Heart right ventricle (tissue), 16 donors: Measurements from ENCODE around the gene DCUN1D1. TPM values are rescaled to one million over a fixed set of nuclear protein-coding genes. Genes with fewer than 3 reads are reported as not detected.

Source experiments
- ATAC-seq, 8 donors: fragments of 200-7000 bp; cut with Tn5 transposase; one replicate each; pipeline ENCODE4 v1.9.1; 2020; ENCODE audit warnings: mild to moderate bottlenecking in 8 of 8, moderate library complexity in 8 of 8, moderate number of reproducible peaks in 1 of 8
- DNase-seq, 2 donors: peaks; one replicate each; pipeline ENCODE4 v3.0.0-alpha.2; 2020
- H3K27ac ChIP-seq, 10 donors: fragments of 200-600 bp; sonication (generic) in 2 of 10; one replicate each; pipeline versions ENCODE4 v1.5.0 to v1.8.0; 2020 to 2022; ENCODE audit warnings: mild to moderate bottlenecking in 3 of 10
- H3K27me3 ChIP-seq, 7 donors: fragments of 200-600 bp; one replicate each; pipeline ENCODE4 v1.8.0; 2021 to 2022; ENCODE audit warnings: mild to moderate bottlenecking in 2 of 7
- H3K36me3 ChIP-seq, 9 donors: fragments of 200-600 bp; sonication (generic) in 1 of 9; one replicate each; pipeline versions ENCODE4 v1.5.0 to v1.8.0; 2020 to 2022; ENCODE audit warnings: mild to moderate bottlenecking in 2 of 9
- H3K4me1 ChIP-seq, 9 donors: fragments of 200-600 bp; sonication (generic) in 1 of 9; one replicate each; pipeline versions ENCODE4 v1.5.0 to v1.8.0; 2020 to 2022; ENCODE audit warnings: mild to moderate bottlenecking in 4 of 9
- H3K4me3 ChIP-seq, 10 donors: fragments of 200-600 bp; sonication (generic) in 2 of 10; one replicate each; pipeline versions ENCODE4 v1.5.0 to v1.8.0; 2020 to 2022; ENCODE audit warnings: mild to moderate bottlenecking in 7 of 10, moderate library complexity in 2 of 10
- H3K9me3 ChIP-seq, 11 donors: fragments of 200-600 bp in 10 of 11; sonication (generic) in 2 of 11; one replicate each; pipeline versions ENCODE4 v1.5.0 to v1.8.0; 2013 to 2022; ENCODE audit warnings: mild to moderate bottlenecking in 2 of 11, control low read depth in 1 of 11, moderate library complexity in 1 of 11
- CTCF ChIP-seq, 9 donors: fragments of 200-600 bp; sonication (generic) in 2 of 9; IDR thresholded peaks; one replicate each; pipeline versions ENCODE4 v1.5.0 to v1.8.0; 2021 to 2022; ENCODE audit warnings: antibody characterized with exemption in 9 of 9, mild to moderate bottlenecking in 5 of 9, moderate library complexity in 1 of 9
- WGBS, 2 donors: extraction: QIAGEN DNeasy Blood & Tissue Kit; methylation state at CpG; one replicate each; pipeline ENCODE4 v1.1.7; 2013; ENCODE audit warnings: inconsistent platforms in 1 of 2; 5-methylcytosine and 5-hydroxymethylcytosine counted together
- intact Hi-C, 10 donors: fragments of 100-400 bp; cut with DNase I; formaldehyde crosslinking; loops; one replicate each; pipeline versions ENCODE4 v1.11.1 to v1.14.2; 2022
- polyA plus RNA-seq, 2 donors: library from polyadenylated mRNA; stranded (reverse); fragments of 200-250 nt; gene quantifications; one replicate each; pipeline ENCODE4 v1.2.3, GENCODE V29; 2013
- total RNA-seq, 10 donors: library from RNA; stranded (reverse); fragmentation: NEBNext Ultra II Directional in 3 of 10; extraction: Animal tissue kit (Norgen Biotek cat#: 25700) in 3 of 10; gene quantifications; one replicate each; pipeline versions ENCODE4 v1.2.1 to v1.2.4, GENCODE V29; 2021 to 2023
- donor health status: Arrhythmogenic right ventricular cardiomyopathy.
- donor health status: ischemic (EF 13 %, LVEDD 7.1; RV severe dilation, severe dysfunction).
- donor health status: healthy with polysubstance abuse.
- donor health status: DM: no; HTN: yes; CAD: no.
- donor health status: DM: no; HTN: no; CAD: no.
- donor health status: ischemic (EF 25% LVEDD 6.9; RV normal size, moderate dysfunction).
- donor health status: ischemic (EF 25% LVEDD 5.7; RV mildly dilated, moderate dysfunction).
- donor health status: healthy.
- donor health status: DM: yes; HTN: yes; CAD: no.
- donor health status: Ischemic cardiomyopathy.
- donor health status: ischemic (EF 35%, LVEDD 5.7; RV mildly dilated, moderate dysfunction).
- donor health status: nonischemic (EF 11% LVEDD 7.7; RV severe dilation, severe dysfunction).
- donor health status: DM: yes; HTN: yes; CAD: no.
- donor health status: PGD.
- donor health status: ischemic (EF 29% LVEDD 5.4; RV normal size, mild dysfunction).
- donor health status: nonischemic (EF 23%, LVEDD 6.1; RV moderate dilation, normal function).

The DCUN1D1 gene
- total and polyA plus RNA-seq, 12 donors, result 7.9 to 45.2 (median 35.5) TPM

DNA sequence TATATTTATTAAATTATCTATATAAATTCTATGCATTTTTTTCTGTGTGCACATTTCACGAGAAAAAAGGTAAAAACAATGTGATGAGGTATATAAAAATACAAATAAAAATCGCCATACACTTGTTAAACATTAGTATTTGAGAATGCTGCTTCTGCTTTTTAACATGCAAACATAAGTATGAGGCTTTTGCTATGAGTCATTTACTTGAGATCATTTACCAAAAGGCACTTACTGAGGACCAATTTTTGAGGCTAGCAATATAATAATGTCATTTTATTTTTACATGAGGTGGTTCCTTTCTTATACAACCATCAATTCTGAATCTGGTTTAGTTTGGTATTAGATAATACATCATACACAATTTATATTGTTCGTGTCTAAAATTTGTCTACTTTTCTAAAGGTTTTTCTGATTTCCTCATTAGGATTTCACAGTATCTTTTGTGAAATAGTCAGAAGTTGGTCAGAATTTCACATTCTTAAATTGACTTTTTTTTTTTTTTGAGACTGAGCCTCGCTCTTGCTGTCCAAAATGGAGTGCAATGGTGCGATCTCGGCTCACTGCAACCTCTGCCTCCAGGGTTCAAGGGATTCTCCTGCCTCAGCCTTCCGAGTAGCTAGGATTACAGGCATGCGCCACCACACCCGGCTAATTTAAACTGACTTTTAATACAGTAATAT, 25.6 kb downstream of the DCUN1D1 start:
- Histone ChIP-seq H3K4me3 (no peak overlapping the region), H3K27me3 (no peaks in the 10 kb centered on the region), H3K4me1 (peaks cover 0 to 7% (median under 1%) of the 10 kb centered on the region in 9 donors), H3K36me3 (peaks cover 0 to 60% (median 3%) of the 10 kb centered on the region in 9 donors), H3K9me3 (no peaks in the 10 kb centered on the region), H3K27ac (no peak overlapping the region)
- DNase-seq, result no peak
- no peak for ATAC-seq
- TF ChIP-seq CTCF (IDR thresholded peaks at IDR 0.05), result no peak
- intact Hi-C loops, result no loop called here
- 83 to 90% methylated on average over 9 of the region's 9 CpGs for WGBS, 2 donors

DNA sequence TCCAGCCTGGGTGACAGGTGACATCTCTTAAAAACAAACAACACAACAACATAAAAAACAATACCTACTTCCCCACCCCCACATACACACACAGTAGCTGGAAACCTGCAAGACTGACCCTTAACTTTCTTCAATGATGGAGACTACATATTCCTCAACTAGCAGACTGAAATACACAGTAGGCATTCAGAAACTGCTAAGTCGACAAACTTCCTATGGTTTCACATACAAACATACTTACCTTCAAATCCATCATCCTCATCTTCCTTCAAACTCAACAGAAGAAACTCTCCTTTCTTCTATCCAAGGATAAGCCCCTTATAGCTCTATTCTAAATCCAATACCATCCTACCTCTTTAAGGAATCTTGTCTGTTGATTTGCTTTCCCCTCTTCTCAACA, 30.6 kb downstream of the DCUN1D1 start:
- DNase-seq, result no peak
- 95 to 98% methylated on average over 1 of the region's 1 CpG for WGBS, 2 donors
- Histone ChIP-seq H3K4me3 (no peak overlapping the region), H3K27me3 (no peaks in the 10 kb centered on the region), H3K36me3 (peaks cover 0 to 73% (median 25%) of the 10 kb centered on the region in 9 donors), H3K4me1 (no peaks in the 10 kb centered on the region), H3K9me3 (no peaks in the 10 kb centered on the region), H3K27ac (no peak overlapping the region)
- no peak for TF ChIP-seq CTCF (IDR thresholded peaks at IDR 0.05)
- no peak for ATAC-seq
- intact Hi-C loops, result no loop called here

DNA sequence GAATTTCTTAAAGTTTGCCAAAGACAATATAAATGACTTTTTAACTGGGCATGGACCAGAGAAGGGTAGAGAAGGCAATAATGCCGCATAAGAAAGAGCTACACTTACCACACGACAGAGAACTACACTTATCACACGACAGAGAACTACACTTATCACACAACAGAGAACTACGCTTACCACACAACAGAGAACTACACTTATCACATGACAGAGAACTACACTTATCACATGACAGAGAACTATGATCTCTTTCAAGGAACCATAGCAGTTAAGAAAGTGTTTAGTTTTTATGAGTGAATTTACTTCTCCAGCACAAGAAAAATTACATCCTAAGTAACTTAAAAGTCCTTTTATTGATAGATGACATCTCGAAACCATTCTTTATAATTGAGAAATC, 32.0 kb downstream of the DCUN1D1 start:
- TF ChIP-seq CTCF (IDR thresholded peaks at IDR 0.05), result no peak
- 73 to 81% methylated on average over 5 of the region's 5 CpGs for WGBS, 2 donors
- DNase-seq (no peak), ATAC-seq (no peak)
- H3K9me3 ChIP-seq, result no peaks in the 10 kb centered on the region
- no peak overlapping the region for H3K4me3 ChIP-seq
- no peaks in the 10 kb centered on the region for H3K27me3 ChIP-seq
- no peak overlapping the region for H3K27ac ChIP-seq
- H3K36me3 ChIP-seq, result peaks cover 0 to 69% (median 24%) of the 10 kb centered on the region in 9 donors
- H3K4me1 ChIP-seq, result no peaks in the 10 kb centered on the region
- intact Hi-C loops, result no loop called here

GRCh38 chr3:182947888-182948287, 32.5 kb downstream of the DCUN1D1 start:
- Histone ChIP-seq H3K4me1 (no peaks in the 10 kb centered on the region), H3K36me3 (peaks cover 0 to 65% (median 24%) of the 10 kb centered on the region in 9 donors), H3K4me3 (no peak overlapping the region), H3K9me3 (no peaks in the 10 kb centered on the region), H3K27ac (no peak overlapping the region), H3K27me3 (no peaks in the 10 kb centered on the region)
- no peak for DNase-seq
- ATAC-seq, result no peak
- no peak for TF ChIP-seq CTCF (IDR thresholded peaks at IDR 0.05)
- intact Hi-C loops, result no loop called here
